Upper lobe of right lung (tissue), 1 donor: ENCODE measurements around the gene PCGF2. TPM values are rescaled to one million over a fixed set of nuclear protein-coding genes. Genes with fewer than 3 reads are reported as not detected.

ENCODE experiments used
- ATAC-seq: fragments of 200-7000 bp; cut with Tn5 transposase; one replicate; pipeline ENCODE4 v1.9.1; 2020; ENCODE audit warnings: mild to moderate bottlenecking, moderate library complexity
- DNase-seq: peaks from one replicate; pipeline ENCODE4 v3.0.0-alpha.2; 2020
- H3K27ac ChIP-seq: fragments of 200-600 bp; one replicate; pipeline ENCODE4 v1.8.0; 2022
- H3K27me3 ChIP-seq: fragments of 200-600 bp; one replicate; pipeline ENCODE4 v1.8.0; 2022; ENCODE audit warnings: mild to moderate bottlenecking
- H3K36me3 ChIP-seq: fragments of 200-600 bp; one replicate; pipeline ENCODE4 v1.8.0; 2022
- H3K4me1 ChIP-seq: fragments of 200-600 bp; one replicate; pipeline ENCODE4 v1.8.0; 2022
- H3K4me3 ChIP-seq: fragments of 200-600 bp; one replicate; pipeline ENCODE4 v1.8.0; 2022; ENCODE audit warnings: mild to moderate bottlenecking
- H3K9me3 ChIP-seq: fragments of 200-600 bp; one replicate; pipeline ENCODE4 v1.8.0; 2022
- CTCF ChIP-seq: fragments of 200-600 bp; IDR thresholded peaks from one replicate; pipeline ENCODE4 v1.8.0; 2022; ENCODE audit warnings: antibody characterized with exemption
- intact Hi-C: fragments of 100-400 bp; cut with DNase I; formaldehyde crosslinking; loops from one replicate; pipeline ENCODE4 v1.11.0; 2022
- total RNA-seq: library from RNA; stranded (reverse); fragmentation: NEBNext Ultra II Directional; extraction: Animal tissue kit (Norgen Biotek cat#: 25700); gene quantifications from one replicate; pipeline ENCODE4 v1.2.1, GENCODE V29; 2021
- donor health status: DM: no; HTN: yes; CAD: no; lungs with severe emphysema.

The PCGF2 gene
- total RNA-seq, 1 donor from 2014 or later, result 59.1 TPM

DNA sequence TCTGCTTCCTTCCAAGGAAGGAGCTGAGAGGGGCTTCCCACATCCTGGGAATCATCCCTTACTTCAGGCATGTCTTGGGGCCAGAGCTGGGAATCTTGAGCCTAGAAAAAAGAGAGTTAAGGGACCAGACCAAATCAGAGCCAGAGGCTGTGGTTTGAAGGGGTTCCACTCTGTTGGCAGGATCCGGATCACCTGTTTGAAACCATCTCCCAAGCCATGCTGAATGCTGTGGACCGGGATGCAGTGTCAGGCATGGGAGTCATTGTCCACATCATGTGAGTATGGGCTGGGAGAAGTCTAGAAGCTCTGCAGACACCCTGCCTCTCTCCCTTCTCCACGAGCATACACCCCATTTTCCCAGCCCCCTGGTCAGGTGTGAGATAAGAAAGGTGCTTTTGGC lies 14.1 kb upstream of the PCGF2 start:
- H3K27me3 ChIP-seq, result no peaks in the 10 kb centered on the region
- no peak for ATAC-seq
- no peaks in the 10 kb centered on the region for H3K4me1 ChIP-seq
- H3K36me3 ChIP-seq, result peaks cover 96% of the 10 kb centered on the region
- no peak for TF ChIP-seq CTCF
- intact Hi-C loops, result no loop called here
- H3K9me3 ChIP-seq, result no peaks in the 10 kb centered on the region
- H3K27ac ChIP-seq, result no peak overlapping the region
- no peak for DNase-seq
- H3K4me3 ChIP-seq, result no peak overlapping the region

GRCh38 chr17:38761612-38762011 lies 13.5 kb upstream of the PCGF2 start:
- H3K36me3 ChIP-seq, result peaks cover 96% of the 10 kb centered on the region
- DNase-seq, result no peak
- no peaks in the 10 kb centered on the region for H3K27me3 ChIP-seq
- no peak overlapping the region for H3K4me3 ChIP-seq
- H3K27ac ChIP-seq, result no peak overlapping the region
- no peaks in the 10 kb centered on the region for H3K9me3 ChIP-seq
- TF ChIP-seq CTCF, result peak; percentile 27
- intact Hi-C loops, result no loop called here
- no peaks in the 10 kb centered on the region for H3K4me1 ChIP-seq
- peak; percentile 34 for ATAC-seq

DNA sequence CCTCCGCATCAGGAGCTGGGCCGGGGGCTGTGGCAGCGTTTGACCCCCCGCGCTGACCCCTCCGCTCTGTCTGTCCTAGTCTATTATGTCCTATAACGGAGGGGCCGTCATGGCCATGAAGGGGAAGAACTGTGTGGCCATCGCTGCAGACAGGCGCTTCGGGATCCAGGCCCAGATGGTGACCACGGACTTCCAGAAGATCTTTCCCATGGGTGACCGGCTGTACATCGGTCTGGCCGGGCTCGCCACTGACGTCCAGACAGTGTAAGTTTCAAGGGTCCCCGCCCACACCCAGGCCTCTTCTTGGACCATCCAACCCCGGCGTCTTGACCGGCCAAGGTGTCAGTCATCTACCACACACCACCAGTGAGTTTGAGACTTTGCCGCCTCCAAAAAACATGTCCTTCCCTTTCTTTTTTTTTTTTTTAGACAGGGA lies 5.0 kb upstream of the PCGF2 start:
- Histone ChIP-seq H3K36me3 (peaks cover 38% of the 10 kb centered on the region), H3K27ac (peak overlapping the region; percentile 93), H3K4me3 (peak overlapping the region; percentile 96), H3K27me3 (no peaks in the 10 kb centered on the region), H3K9me3 (no peaks in the 10 kb centered on the region), H3K4me1 (peaks cover 39% of the 10 kb centered on the region)
- no peak for TF ChIP-seq CTCF
- intact Hi-C loops, result no loop called here
- DNase-seq (no peak), ATAC-seq (no peak)

DNA sequence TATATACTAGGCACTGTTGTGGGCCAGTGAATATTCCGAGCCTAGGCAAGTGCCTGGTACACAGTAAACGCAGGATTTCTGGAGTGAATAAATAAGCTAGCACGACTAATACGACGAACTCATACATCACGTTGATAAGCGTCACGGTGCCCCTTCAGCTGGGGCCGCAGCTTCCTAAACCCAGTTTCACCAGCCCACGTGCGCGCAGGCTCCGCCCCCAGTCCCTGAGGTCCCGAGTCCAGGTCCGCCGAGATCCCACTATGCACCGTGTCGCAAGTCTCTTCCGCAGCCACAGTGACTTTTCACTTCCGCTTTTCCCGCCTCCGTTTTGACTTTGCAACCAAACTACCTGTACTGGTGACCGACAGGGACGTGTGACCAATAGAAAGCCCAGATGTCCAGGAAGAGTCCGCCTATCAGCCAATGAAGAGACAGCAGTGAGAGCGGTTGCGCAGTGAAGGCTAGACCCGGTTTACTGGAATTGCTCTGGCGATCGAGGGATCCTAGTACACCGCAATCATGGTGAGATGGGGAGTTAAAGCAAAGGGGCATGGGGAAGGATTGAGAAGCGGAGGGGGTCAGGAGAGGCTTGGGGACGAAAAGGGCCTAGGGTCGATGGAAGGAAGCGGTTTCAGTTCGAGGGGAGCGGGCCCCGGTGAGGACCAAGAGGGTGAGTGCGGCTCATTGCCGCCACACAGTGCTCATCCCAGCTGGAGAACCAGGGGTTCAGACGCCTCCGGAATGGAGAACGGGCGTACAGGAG lies 4.4 kb upstream of the PCGF2 start, which contains the start of gene PSMB3:
TSS of gene PSMB3 (plus strand) at position 434 of the 763 bp plus-strand sequence. CDS start at position 520, 86 bp downstream.
- no peaks in the 10 kb centered on the region for H3K9me3 ChIP-seq
- no peak for TF ChIP-seq CTCF
- DNase-seq (peak; percentile 98), ATAC-seq (peak; percentile 87)
- H3K4me3 ChIP-seq, result peak within 1 kb of the TSS; percentile 96
- peaks cover 32% of the 10 kb centered on the region for H3K36me3 ChIP-seq
- H3K27ac ChIP-seq, result peak within 1 kb of the TSS; percentile 93
- H3K27me3 ChIP-seq, result no peaks in the 10 kb centered on the region
- intact Hi-C loops, result no loop called here
- peaks cover 39% of the 10 kb centered on the region for H3K4me1 ChIP-seq

GRCh38 chr17:38751808-38752307 lies 3.7 kb upstream of the PCGF2 start:
- no peak for TF ChIP-seq CTCF
- H3K36me3 ChIP-seq, result peaks cover 26% of the 10 kb centered on the region
- intact Hi-C loops, result no loop called here

More at GRCh38 chr17:38751808-38752307, 3.7 kb upstream of the PCGF2 start:
- Histone ChIP-seq H3K27ac (peak overlapping the region; percentile 93), H3K4me1 (peaks cover 43% of the 10 kb centered on the region), H3K27me3 (no peaks in the 10 kb centered on the region), H3K9me3 (no peaks in the 10 kb centered on the region), H3K4me3 (peak overlapping the region; percentile 96)
- peak; percentile 89 for DNase-seq
- peak; percentile 34 for ATAC-seq
